HL-60 (cell line): ENCODE results near the gene GRHL3.
"Not testable (repeated sequence)": the region's sequence is repeated elsewhere in the genome, so short reads cannot be mapped to it uniquely, and the experiment has no call there.

ENCODE experiments used
- CTCF ChIP-seq: IDR thresholded peaks from one replicate; pipeline ENCODE4 v1.5.1; 2011; ENCODE audit warnings: low read length, control low read depth, inconsistent platforms; ENCODE audit not compliant: insufficient read depth
- GABPA ChIP-seq: IDR thresholded peaks from 2 replicates; pipeline ENCODE4 v1.6.1; 2012; ENCODE audit warnings: low read depth
- POLR2AphosphoS5 ChIP-seq: IDR thresholded peaks from 2 replicates; pipeline ENCODE4 v1.6.1; 2012; ENCODE audit warnings: low read depth

DNA sequence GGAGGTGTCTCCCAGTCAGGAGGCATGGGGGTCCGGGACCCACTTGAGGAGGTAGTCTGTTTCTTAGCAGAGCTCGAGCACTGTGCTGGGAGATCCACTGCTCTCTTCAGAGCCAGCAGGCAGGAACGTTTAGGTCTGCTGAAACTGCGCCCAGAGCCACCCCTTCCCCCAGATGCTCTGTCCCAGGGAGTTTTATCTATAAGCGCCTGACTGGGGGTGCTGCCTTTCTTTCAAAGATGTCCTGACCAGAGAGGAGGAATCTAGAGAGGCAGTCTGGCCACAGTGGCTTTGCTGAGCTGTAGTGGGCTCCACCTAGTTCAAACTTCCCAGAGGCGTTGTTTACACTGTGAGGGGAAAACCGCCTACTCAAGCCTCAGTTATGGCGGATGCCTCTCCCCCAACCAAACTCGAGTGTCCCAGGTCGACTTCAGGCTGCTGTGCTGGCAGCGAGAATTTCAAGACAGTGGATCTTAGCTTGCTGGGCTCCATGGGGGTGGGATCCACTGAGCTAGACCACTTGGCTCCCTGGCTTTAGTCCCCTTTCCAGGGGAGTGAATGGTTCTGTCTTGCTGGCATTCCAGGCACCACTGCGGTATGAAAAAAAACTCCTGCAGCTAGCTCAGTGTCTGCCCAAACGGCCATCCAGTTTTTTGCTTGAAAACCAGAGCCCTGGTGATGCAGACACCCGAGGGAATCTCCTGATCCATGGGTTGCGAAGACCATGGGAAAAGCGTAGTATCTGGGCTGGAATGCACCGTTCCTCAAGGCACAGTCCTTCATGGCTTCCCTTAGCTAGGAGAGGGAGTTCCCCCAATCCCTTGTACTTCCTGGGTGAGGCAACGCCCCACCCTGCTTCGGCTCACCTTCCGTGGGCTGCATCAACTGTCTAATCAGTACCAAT, 44.7 kb upstream of the GRHL3 start:
- TF ChIP-seq CTCF, POLR2AphosphoS5, GABPA: not testable (repeated sequence)
